ENCODE measurements around the gene PPT1. TPM values are rescaled to one million over a fixed set of nuclear protein-coding genes. Genes with fewer than 3 reads are reported as not detected.

The PPT1 gene
- total and polyA plus RNA-seq, 2 of the 8 experiments (the other 6 are each of a cell fraction or from before 2014, with no cell fraction given) = 77.1 to 150 TPM

DNA sequence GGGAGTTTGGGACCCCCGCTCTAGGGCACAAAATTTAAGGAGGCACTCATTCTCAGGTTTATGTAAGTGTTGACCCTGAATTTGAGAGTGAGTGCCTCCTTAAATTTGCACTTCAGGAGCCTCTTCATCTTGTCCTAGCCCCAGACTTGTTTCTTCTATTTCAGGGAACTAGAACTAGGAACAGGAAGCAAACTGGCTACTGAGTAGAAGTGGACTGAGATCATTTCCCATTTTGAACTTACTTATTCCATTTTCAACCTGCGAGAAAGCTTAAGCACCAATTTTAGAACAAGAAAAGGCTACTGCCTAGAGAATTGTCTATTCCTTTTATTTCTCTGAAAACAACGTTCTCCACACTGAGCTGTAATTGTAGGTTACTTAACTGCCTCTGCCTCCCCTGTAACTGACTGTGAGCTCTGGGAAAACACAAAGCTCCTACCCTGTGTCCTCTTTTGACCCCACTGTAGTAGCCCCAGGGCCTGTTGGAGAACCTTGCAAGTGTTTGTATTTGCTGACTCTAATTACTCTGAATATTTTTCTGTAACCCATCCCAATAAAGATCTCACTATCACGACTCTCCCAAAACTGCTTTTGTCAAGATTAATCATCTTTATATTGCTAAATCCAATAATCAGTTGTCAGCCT is 2.5 kb downstream of the PPT1 start (continued):
- TF ChIP-seq CHD7 (IDR thresholded peaks at IDR 0.05; ENCODE audit: insufficient replicate concordance, low read length) (no peak), CBX5 (IDR thresholded peaks at IDR 0.05; ENCODE audit: low read depth, low read length) (no peak), GTF2F1 (IDR thresholded peaks at IDR 0.05; ENCODE audit: borderline replicate concordance, low read depth, low read length) (no peak), RFX5 (IDR thresholded peaks at IDR 0.05; ENCODE audit: borderline replicate concordance, low read depth, low read length) (no peak), SP1 (IDR thresholded peaks at IDR 0.05; ENCODE audit: low read depth, low read length) (no peak), SIN3A (conservative IDR thresholded peaks at IDR 0.05 in 1 of 2, IDR thresholded peaks at IDR 0.05 in 1 of 2; ENCODE audit: low read depth in 1 of 2, low read length in 2 of 2) (no peak), MAFK (IDR thresholded peaks at IDR 0.05; ENCODE audit: low read depth, low read length) (no peak), RNF2 (IDR thresholded peaks at IDR 0.05; ENCODE audit: borderline replicate concordance, low read depth, low read length, missing control alignments, poor library complexity, severe bottlenecking) (no peak), RBBP5 (IDR thresholded peaks at IDR 0.05; ENCODE audit: borderline replicate concordance, low read depth, low read length) (no peak), TAF7 (optimal IDR thresholded peaks at IDR 0.05; ENCODE audit: borderline replicate concordance, low read depth, low read length) (no peak)

Data from H1 (cell line).